ENCODE data around the gene NEMF. TPM values are rescaled to one million over a fixed set of nuclear protein-coding genes. Genes with fewer than 3 reads are reported as not detected.
"Not testable (repeated sequence)": the region's sequence is repeated elsewhere in the genome, so short reads cannot be mapped to it uniquely, and the experiment has no call there.

NEMF gene
- total RNA-seq, 1 experiment from 2014 or later = 57.7 TPM

- no TSS peak for BruUV-seq (replicated peaks)
- no peaks in the 10 kb centered on the region for H3K79me2 ChIP-seq (ENCODE audit: insufficient read depth, low read length)
- ChIA-PET RAD21 (ENCODE audit: low non-redundant PET in 1 of 2, low total read pairs in 2 of 2, uncharacterized antibody in 2 of 2, unreplicated experiment in 2 of 2) (no interaction called here), CTCF (no interaction called here), POLR2A (no interaction called here)
- no peak overlapping the region for H3K9ac ChIP-seq (ENCODE audit: low read length)
- H3K4me1 ChIP-seq (ENCODE audit: control insufficient read depth in 1 of 2, insufficient read depth in 2 of 2, low read length in 2 of 2) = no peaks in the 10 kb centered on the region
- TF ChIP-seq ZFX (IDR thresholded peaks at IDR 0.05) = no peak
- no peak for TF ChIP-seq TCF7L2 (IDR thresholded peaks at IDR 0.05; ENCODE audit: borderline replicate concordance, extremely low read depth, insufficient read depth, insufficient read length)
- TF ChIP-seq SP1 (IDR thresholded peaks at IDR 0.05; ENCODE audit: low read depth) = no peak
- no peak for TF ChIP-seq MAX (IDR thresholded peaks at IDR 0.05)
- TF ChIP-seq EZH2 (IDR thresholded peaks at IDR 0.05) = no peak
- no peak for TF ChIP-seq POLR2AphosphoS5 (IDR thresholded peaks at IDR 0.05; ENCODE audit: low read depth, low read length)
- TF ChIP-seq ATF3 (IDR thresholded peaks at IDR 0.05) = no peak
- intact Hi-C loops (cut with micrococcal nuclease) = no loop called here
- H3K36me3 ChIP-seq (ENCODE audit: control insufficient read depth in 1 of 2, insufficient read depth in 2 of 2, low read length in 2 of 2) = peaks cover 59 to 80% of the 10 kb centered on the region in 2 experiments
- no peaks in the 10 kb centered on the region for H3K9me2 ChIP-seq (ENCODE audit: insufficient read depth)
- H3K9me3 ChIP-seq (ENCODE audit: control insufficient read depth in 1 of 2, insufficient read depth in 1 of 2, low read depth in 1 of 2, low read length in 2 of 2) = no peaks in the 10 kb centered on the region
- ATAC-seq (no peak), DNase-seq (ENCODE audit: low read depth, low spot score) (no peak)
- no peak overlapping the region for H3K4me3 ChIP-seq (replicated peaks in 1 of 2; ENCODE audit: low read depth in 1 of 2, low read length in 2 of 2)
- no peak overlapping the region for H3K4me2 ChIP-seq (ENCODE audit: low read length)
- H2AFZ ChIP-seq (ENCODE audit: low read depth, low read length, poor library complexity, severe bottlenecking) = no peak overlapping the region
- no peak overlapping the region for H3K27ac ChIP-seq (ENCODE audit: low read depth, low read length)
- 0 out of 2 replicates have a peak, but pooled peaks cover 4% of the 10 kb centered on the region for H4K20me1 ChIP-seq (ENCODE audit: insufficient read depth)
- H3K27me3 ChIP-seq (ENCODE audit: insufficient read depth, low read length) = no peaks in the 10 kb centered on the region
These were observed 69.1 kb downstream of the NEMF start for GRCh38 chr14:49783394-49784014.

- H3K9me2 ChIP-seq (ENCODE audit: insufficient read depth); H3K4me2 ChIP-seq (ENCODE audit: low read length); H3K4me3 ChIP-seq (replicated peaks in 1 of 2; ENCODE audit: low read depth in 1 of 2, low read length in 2 of 2); H3K9me3 ChIP-seq (ENCODE audit: control insufficient read depth in 1 of 2, insufficient read depth in 1 of 2, low read depth in 1 of 2, low read length in 2 of 2); CTCF ChIA-PET; H3K9ac ChIP-seq (ENCODE audit: low read length); H3K27me3 ChIP-seq (ENCODE audit: insufficient read depth, low read length); DNase-seq (ENCODE audit: low read depth, low spot score); BruUV-seq (replicated peaks); H3K4me1 ChIP-seq (ENCODE audit: control insufficient read depth in 1 of 2, insufficient read depth in 2 of 2, low read length in 2 of 2); H3K27ac ChIP-seq (ENCODE audit: low read depth, low read length); intact Hi-C loops (cut with micrococcal nuclease); POLR2A ChIA-PET; H3K79me2 ChIP-seq (ENCODE audit: insufficient read depth, low read length); H4K20me1 ChIP-seq (ENCODE audit: insufficient read depth); ATAC-seq; H2AFZ ChIP-seq (ENCODE audit: low read depth, low read length, poor library complexity, severe bottlenecking): not testable (repeated sequence)
- peaks cover 42 to 66% of the 10 kb centered on the region in 2 experiments for H3K36me3 ChIP-seq (ENCODE audit: control insufficient read depth in 1 of 2, insufficient read depth in 2 of 2, low read length in 2 of 2)
- RAD21 ChIA-PET (ENCODE audit: low non-redundant PET in 1 of 2, low total read pairs in 2 of 2, uncharacterized antibody in 2 of 2, unreplicated experiment in 2 of 2) = interaction anchor here in 1 of 2 experiments (0.7 kb wide), 1 partner anchor 316 kb away, joined by 3 read pairs; no protein-coding TSS in a partner anchor
These were observed 71.5 kb downstream of the NEMF start for GRCh38 chr14:49781040-49781439.
